HCT116 (cell line): ENCODE measurements around the gene ADAMTS16. TPM values are rescaled to one million over a fixed set of nuclear protein-coding genes. Genes with fewer than 3 reads are reported as not detected.

ENCODE experiments used
- ATAC-seq: fragments of 200-7000 bp; cut with Tn5 transposase; 2 replicates; pipeline ENCODE4 v1.9.1; 2020; ENCODE audit warnings: mild to moderate bottlenecking, moderate library complexity
- BruUV-seq: library from RNA; stranded (reverse); fragments of 400-500 nt; replicated peaks from 2 replicates; lab custom pipeline; 2021; lab: Mats Ljungman, UMichigan
- CTCF ChIA-PET: fragments of 300-600 bp; sonication (Branson Sonifier 250); formaldehyde crosslinking; loops from one replicate; lab custom pipeline; 2021; ENCODE audit warnings: antibody characterized with exemption; lab: Charles Lee
- POLR2A ChIA-PET: fragments of 300-600, 350-600 bp; sonication (Branson Sonifier 250); formaldehyde crosslinking; loops from one replicate; lab custom pipeline; 2021; ENCODE audit warnings: antibody characterized with exemption; lab: Charles Lee
- RAD21 ChIA-PET, 2 experiments: fragments of 300-600 bp; sonication (Branson Sonifier 250); formaldehyde crosslinking; loops; one replicate each; lab custom pipeline; 2023; ENCODE audit warnings: low total read pairs in 2 of 2; ENCODE audit not compliant: uncharacterized antibody in 2 of 2, unreplicated experiment in 2 of 2, low non-redundant PET in 1 of 2; lab: Charles Lee
- DNase-seq: peaks from one replicate; pipeline ENCODE4 v3.0.0-alpha.2; 2010; ENCODE audit warnings: low read depth, low spot score
- H2AFZ ChIP-seq: fragments of 200-600 bp; shearing (Covaris generic), sonication (generic); 2 replicates; pipeline ENCODE4 v1.6.1; 2017; ENCODE audit warnings: low read depth, mixed run types, mixed read lengths, antibody characterized with exemption, low read length; ENCODE audit not compliant: poor library complexity, severe bottlenecking
- H3K27ac ChIP-seq: 2 replicates; pipeline ENCODE4 v1.5.1; 2012; ENCODE audit warnings: low read depth, low read length
- H3K27me3 ChIP-seq: fragments of 200-600 bp; sonication (generic); 2 replicates; pipeline ENCODE4 v1.6.1; 2016; ENCODE audit warnings: mixed run types, low read length, mixed read lengths; ENCODE audit not compliant: insufficient read depth
- H3K36me3 ChIP-seq, 2 experiments: fragments of 200-500 bp in 1 of 2; fragments of 200-600 bp in 1 of 2; sonication (Bioruptor generic) in 1 of 2; sonication (generic) in 1 of 2; 2 replicates each; pipeline versions ENCODE4 v1.5.1 to v1.6.1; 2014 to 2016; ENCODE audit warnings: low read length in 2 of 2, inconsistent platforms in 1 of 2, mixed read lengths in 1 of 2, mixed run types in 1 of 2; ENCODE audit not compliant: insufficient read depth in 2 of 2, control insufficient read depth in 1 of 2
- H3K4me1 ChIP-seq, 2 experiments: fragments of 200-600 bp in 1 of 2; sonication (generic) in 1 of 2; 2 replicates each; pipeline versions ENCODE4 v1.5.1 to v1.6.1; 2012 to 2017; ENCODE audit warnings: low read length in 2 of 2, inconsistent platforms in 1 of 2, mild to moderate bottlenecking in 1 of 2, mixed read lengths in 1 of 2, mixed run types in 1 of 2, moderate library complexity in 1 of 2; ENCODE audit not compliant: insufficient read depth in 2 of 2, control insufficient read depth in 1 of 2
- H3K4me2 ChIP-seq: fragments of 200-600 bp; sonication (generic); 2 replicates; pipeline ENCODE4 v1.6.1; 2017; ENCODE audit warnings: mixed run types, low read length, mixed read lengths
- H3K4me3 ChIP-seq, 2 experiments: fragments of 200-600 bp in 1 of 2; sonication (generic) in 1 of 2; replicated peaks in 1 of 2; 2 replicates each; pipeline ENCODE4 v1.5.1; 2011 to 2016; ENCODE audit warnings: low read length in 2 of 2, control low read depth in 1 of 2, low read depth in 1 of 2, mild to moderate bottlenecking in 1 of 2, mixed read lengths in 1 of 2, mixed run types in 1 of 2
- H3K79me2 ChIP-seq: fragments of 200-600 bp; sonication (generic); 2 replicates; pipeline ENCODE4 v1.6.1; 2017; ENCODE audit warnings: mild to moderate bottlenecking, mixed run types, low read length, moderate library complexity, mixed read lengths; ENCODE audit not compliant: insufficient read depth
- H3K9ac ChIP-seq: fragments of 200-600 bp; sonication (generic); 2 replicates; pipeline ENCODE4 v1.6.1; 2016; ENCODE audit warnings: low read length, mixed read lengths
- H3K9me2 ChIP-seq: fragments of 200-600 bp; sonication (generic), shearing (Covaris generic); 2 replicates; pipeline ENCODE4 v1.6.1; 2017; ENCODE audit warnings: mixed run types, mild to moderate bottlenecking, moderate library complexity; ENCODE audit not compliant: insufficient read depth
- H3K9me3 ChIP-seq, 2 experiments: fragments of 200-500 bp in 1 of 2; fragments of 200-600 bp in 1 of 2; sonication (Bioruptor generic) in 1 of 2; sonication (generic) in 1 of 2; 2 replicates each; pipeline ENCODE4 v1.6.1; 2014 to 2017; ENCODE audit warnings: low read length in 2 of 2, mixed read lengths in 2 of 2, inconsistent platforms in 1 of 2, low read depth in 1 of 2, mild to moderate bottlenecking in 1 of 2, mixed run types in 1 of 2, moderate library complexity in 1 of 2; ENCODE audit not compliant: control insufficient read depth in 1 of 2, insufficient read depth in 1 of 2
- H4K20me1 ChIP-seq: fragments of 200-600 bp; sonication (generic), shearing (Covaris generic); 2 replicates; pipeline ENCODE4 v1.6.1; 2017; ENCODE audit warnings: mixed run types, mild to moderate bottlenecking, moderate library complexity; ENCODE audit not compliant: insufficient read depth
- CEBPB ChIP-seq: IDR thresholded peaks from 2 replicates; pipeline ENCODE4 v1.6.1; 2012; ENCODE audit warnings: low read depth
- EGR1 ChIP-seq: IDR thresholded peaks from 2 replicates; pipeline ENCODE4 v1.6.1; 2012; ENCODE audit warnings: low read depth
- EZH2 ChIP-seq: fragments of 200-600 bp; sonication (generic); IDR thresholded peaks from 2 replicates; pipeline ENCODE4 v1.6.1; 2017; ENCODE audit warnings: antibody characterized with exemption, mixed run types
- EZH2phosphoT487 ChIP-seq: fragments of 200-600 bp; IDR thresholded peaks from 2 replicates; pipeline ENCODE4 v1.6.1; 2018; ENCODE audit warnings: antibody characterized with exemption, borderline replicate concordance
- FOSL1 ChIP-seq: IDR thresholded peaks from 2 replicates; pipeline ENCODE4 v1.6.1; 2012; ENCODE audit warnings: low read depth
- JUND ChIP-seq: IDR thresholded peaks from 2 replicates; pipeline ENCODE4 v1.6.1; 2012
- POLR2A ChIP-seq: IDR thresholded peaks from 2 replicates; pipeline ENCODE4 v1.7.0; 2011; ENCODE audit warnings: borderline replicate concordance; ENCODE audit not compliant: insufficient read depth, insufficient read length; ENCODE audit errors: extremely low read depth
- RAD21 ChIP-seq: IDR thresholded peaks from 2 replicates; pipeline ENCODE4 v1.6.1; 2012; ENCODE audit warnings: low read depth, mild to moderate bottlenecking
- SP1 ChIP-seq: IDR thresholded peaks from 2 replicates; pipeline ENCODE4 v1.6.1; 2012; ENCODE audit warnings: low read depth
- SRF ChIP-seq: IDR thresholded peaks from 2 replicates; pipeline ENCODE4 v1.6.1; 2012; ENCODE audit warnings: low read depth
- TCF7L2 ChIP-seq: IDR thresholded peaks from 2 replicates; pipeline ENCODE4 v1.7.0; 2011; ENCODE audit warnings: borderline replicate concordance, inconsistent platforms; ENCODE audit not compliant: insufficient read depth, insufficient read length; ENCODE audit errors: extremely low read depth
- YY1 ChIP-seq: IDR thresholded peaks from 2 replicates; pipeline ENCODE4 v1.6.1; 2011; ENCODE audit warnings: low read length, low read depth, moderate library complexity, mild to moderate bottlenecking; ENCODE audit not compliant: insufficient replicate concordance; ENCODE audit errors: extremely low read depth
- ZFX ChIP-seq: fragments of 450-650 bp; IDR thresholded peaks from 2 replicates; pipeline ENCODE4 v1.6.1; 2017
- ZNF274 ChIP-seq: fragments of 200-500 bp; sonication (Bioruptor generic); IDR thresholded peaks from 2 replicates; pipeline ENCODE4 v1.6.1; 2014; ENCODE audit warnings: mild to moderate bottlenecking, low read depth, low read length, inconsistent platforms
- intact Hi-C: fragments of 100-400 bp; cut with micrococcal nuclease; formaldehyde crosslinking; loops from 2 replicates; pipeline ENCODE4 v1.10.0; 2022
- total RNA-seq: library from RNA; stranded (reverse); gene quantifications from one replicate; pipeline ENCODE4 v1.2.1, GENCODE V29; 2021; ENCODE audit not compliant: unreplicated experiment
- TF ChIP-seq, protein P1 (sequence below): IDR thresholded peaks from 2 replicates; pipeline ENCODE4 v1.6.1; 2012
- TF ChIP-seq, protein P2 (sequence below): IDR thresholded peaks from 2 replicates; pipeline ENCODE4 v1.6.1; 2011; ENCODE audit warnings: mild to moderate bottlenecking, low read length, moderate library complexity; ENCODE audit not compliant: insufficient replicate concordance; ENCODE audit errors: extremely low read depth
- TF ChIP-seq, protein P3 (sequence below): IDR thresholded peaks from 2 replicates; pipeline ENCODE4 v1.6.1; 2012; ENCODE audit warnings: low read depth
- TF ChIP-seq, protein P4 (sequence below): IDR thresholded peaks from 2 replicates; pipeline ENCODE4 v1.6.1; 2012

Gene ADAMTS16
- total RNA-seq, 1 experiment from 2014 or later: 2.4 TPM

DNA sequence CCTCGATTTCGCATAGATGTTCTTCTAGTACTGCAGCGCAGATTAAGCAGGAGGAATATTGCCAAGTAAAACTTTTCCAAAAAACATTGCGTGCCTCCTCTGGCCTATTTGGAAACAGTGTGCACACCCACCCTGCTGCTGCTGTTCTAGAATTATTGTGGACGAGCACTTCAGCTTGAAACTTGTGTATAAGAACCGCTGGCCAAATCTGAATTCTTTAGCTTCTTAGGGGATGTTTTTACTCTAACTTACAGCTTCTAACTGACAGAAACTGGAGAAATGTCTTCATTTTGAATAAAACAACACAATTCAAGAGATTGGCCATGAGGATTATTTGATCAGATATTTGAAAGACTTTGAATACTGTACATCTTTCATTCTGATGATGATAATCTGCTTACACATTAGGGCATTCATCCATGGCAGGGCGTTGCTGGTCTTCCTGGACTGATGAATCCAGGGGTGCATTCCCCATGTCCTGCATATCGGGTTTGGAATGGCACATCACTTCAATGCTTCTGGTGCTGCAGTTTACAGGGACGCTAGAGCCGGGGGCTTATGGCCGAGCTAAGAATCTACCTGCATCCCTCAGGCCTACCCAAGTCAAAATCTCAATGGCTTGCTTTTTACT lies 6.5 kb downstream of the ADAMTS16 start (continued):
- TF ChIP-seq CEBPB (no peak), SRF (no peak)

DNA sequence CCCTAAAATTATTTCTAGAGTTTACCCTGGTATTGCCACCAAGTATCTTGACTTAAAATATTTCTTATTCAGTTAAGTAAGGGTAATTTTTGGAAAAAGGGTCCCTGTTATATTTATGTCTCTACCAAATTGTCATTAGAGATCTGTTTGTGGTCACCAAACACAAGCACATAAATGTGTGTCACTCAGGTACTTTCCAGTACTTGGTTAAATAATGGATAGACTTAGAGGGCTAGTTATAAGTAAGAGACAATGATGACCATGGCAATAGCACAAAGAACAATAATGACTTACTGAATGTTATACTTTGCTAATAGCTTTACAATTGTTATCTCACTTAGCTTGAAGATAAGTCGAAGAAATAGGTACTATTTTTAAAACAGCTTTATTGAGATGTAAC lies 9.0 kb downstream of the ADAMTS16 start:
- no TSS peak for BruUV-seq
- TF ChIP-seq, protein P1, sequence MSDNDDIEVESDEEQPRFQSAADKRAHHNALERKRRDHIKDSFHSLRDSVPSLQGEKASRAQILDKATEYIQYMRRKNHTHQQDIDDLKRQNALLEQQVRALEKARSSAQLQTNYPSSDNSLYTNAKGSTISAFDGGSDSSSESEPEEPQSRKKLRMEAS: no peak
- no peak for TF ChIP-seq FOSL1
- TF ChIP-seq CEBPB: no peak
- no peak for TF ChIP-seq EGR1
- TF ChIP-seq, protein P2, sequence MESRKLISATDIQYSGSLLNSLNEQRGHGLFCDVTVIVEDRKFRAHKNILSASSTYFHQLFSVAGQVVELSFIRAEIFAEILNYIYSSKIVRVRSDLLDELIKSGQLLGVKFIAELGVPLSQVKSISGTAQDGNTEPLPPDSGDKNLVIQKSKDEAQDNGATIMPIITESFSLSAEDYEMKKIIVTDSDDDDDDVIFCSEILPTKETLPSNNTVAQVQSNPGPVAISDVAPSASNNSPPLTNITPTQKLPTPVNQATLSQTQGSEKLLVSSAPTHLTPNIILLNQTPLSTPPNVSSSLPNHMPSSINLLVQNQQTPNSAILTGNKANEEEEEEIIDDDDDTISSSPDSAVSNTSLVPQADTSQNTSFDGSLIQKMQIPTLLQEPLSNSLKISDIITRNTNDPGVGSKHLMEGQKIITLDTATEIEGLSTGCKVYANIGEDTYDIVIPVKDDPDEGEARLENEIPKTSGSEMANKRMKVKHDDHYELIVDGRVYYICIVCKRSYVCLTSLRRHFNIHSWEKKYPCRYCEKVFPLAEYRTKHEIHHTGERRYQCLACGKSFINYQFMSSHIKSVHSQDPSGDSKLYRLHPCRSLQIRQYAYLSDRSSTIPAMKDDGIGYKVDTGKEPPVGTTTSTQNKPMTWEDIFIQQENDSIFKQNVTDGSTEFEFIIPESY: no peak
- TF ChIP-seq YY1: no peak
- no peak for TF ChIP-seq POLR2A
- no peak for TF ChIP-seq TCF7L2
- TF ChIP-seq ZNF274: no peak
- no peak for TF ChIP-seq SRF
- TF ChIP-seq RAD21: no peak
- TF ChIP-seq EZH2phosphoT487: no peak
- TF ChIP-seq SP1: no peak
- TF ChIP-seq JUND: no peak
- no peak for TF ChIP-seq ZFX
- no peak for TF ChIP-seq EZH2
- TF ChIP-seq, protein P3, sequence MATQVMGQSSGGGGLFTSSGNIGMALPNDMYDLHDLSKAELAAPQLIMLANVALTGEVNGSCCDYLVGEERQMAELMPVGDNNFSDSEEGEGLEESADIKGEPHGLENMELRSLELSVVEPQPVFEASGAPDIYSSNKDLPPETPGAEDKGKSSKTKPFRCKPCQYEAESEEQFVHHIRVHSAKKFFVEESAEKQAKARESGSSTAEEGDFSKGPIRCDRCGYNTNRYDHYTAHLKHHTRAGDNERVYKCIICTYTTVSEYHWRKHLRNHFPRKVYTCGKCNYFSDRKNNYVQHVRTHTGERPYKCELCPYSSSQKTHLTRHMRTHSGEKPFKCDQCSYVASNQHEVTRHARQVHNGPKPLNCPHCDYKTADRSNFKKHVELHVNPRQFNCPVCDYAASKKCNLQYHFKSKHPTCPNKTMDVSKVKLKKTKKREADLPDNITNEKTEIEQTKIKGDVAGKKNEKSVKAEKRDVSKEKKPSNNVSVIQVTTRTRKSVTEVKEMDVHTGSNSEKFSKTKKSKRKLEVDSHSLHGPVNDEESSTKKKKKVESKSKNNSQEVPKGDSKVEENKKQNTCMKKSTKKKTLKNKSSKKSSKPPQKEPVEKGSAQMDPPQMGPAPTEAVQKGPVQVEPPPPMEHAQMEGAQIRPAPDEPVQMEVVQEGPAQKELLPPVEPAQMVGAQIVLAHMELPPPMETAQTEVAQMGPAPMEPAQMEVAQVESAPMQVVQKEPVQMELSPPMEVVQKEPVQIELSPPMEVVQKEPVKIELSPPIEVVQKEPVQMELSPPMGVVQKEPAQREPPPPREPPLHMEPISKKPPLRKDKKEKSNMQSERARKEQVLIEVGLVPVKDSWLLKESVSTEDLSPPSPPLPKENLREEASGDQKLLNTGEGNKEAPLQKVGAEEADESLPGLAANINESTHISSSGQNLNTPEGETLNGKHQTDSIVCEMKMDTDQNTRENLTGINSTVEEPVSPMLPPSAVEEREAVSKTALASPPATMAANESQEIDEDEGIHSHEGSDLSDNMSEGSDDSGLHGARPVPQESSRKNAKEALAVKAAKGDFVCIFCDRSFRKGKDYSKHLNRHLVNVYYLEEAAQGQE: no peak
- TF ChIP-seq, protein P4, sequence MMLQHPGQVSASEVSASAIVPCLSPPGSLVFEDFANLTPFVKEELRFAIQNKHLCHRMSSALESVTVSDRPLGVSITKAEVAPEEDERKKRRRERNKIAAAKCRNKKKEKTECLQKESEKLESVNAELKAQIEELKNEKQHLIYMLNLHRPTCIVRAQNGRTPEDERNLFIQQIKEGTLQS: no peak

More for the DNA sequence above, 9.0 kb downstream of the ADAMTS16 start:
- H3K4me3 ChIP-seq: no peak overlapping the region
- no peaks in the 10 kb centered on the region; the same call in 1 of the 2 replicates for H3K79me2 ChIP-seq
- H2AFZ ChIP-seq: no peak overlapping the region
- CTCF ChIA-PET: no interaction called here
- no peaks in the 10 kb centered on the region for H3K9me2 ChIP-seq
- ATAC-seq: no peak
- H4K20me1 ChIP-seq: no peaks in the 10 kb centered on the region
- RAD21 ChIA-PET: no interaction called here
- no peaks in the 10 kb centered on the region for H3K36me3 ChIP-seq
- H3K9me3 ChIP-seq: peaks cover 0 to 9% of the 10 kb centered on the region in 2 experiments; a peak in 1 of 4 replicates
- no peak overlapping the region for H3K4me2 ChIP-seq
- H3K4me1 ChIP-seq: peaks cover 11 to 28% of the 10 kb centered on the region in 2 experiments; a peak in 3 of 4 replicates
- DNase-seq: no peak
- intact Hi-C loops: loop anchor here (5.0 kb wide), 1 partner anchor 123 kb away; no protein-coding TSS in a partner anchor
- no peak overlapping the region for H3K27ac ChIP-seq
- no peaks in the 10 kb centered on the region for H3K27me3 ChIP-seq
- POLR2A ChIA-PET: no interaction called here
- no peak overlapping the region for H3K9ac ChIP-seq
